GM18870 (cell line): Measurements from ENCODE around the gene NFIC.
"Not testable (repeated sequence)": the region's sequence is repeated elsewhere in the genome, so short reads cannot be mapped to it uniquely, and the experiment has no call there.

Experiments used
- ATAC-seq: cut with Tn5 transposase; IDR thresholded peaks from one replicate; pipeline ENCODE4 v1.9.1; 2021; ENCODE audit warnings: moderate library complexity; ENCODE audit not compliant: unreplicated experiment

NFIC gene

GRCh38 chr19:3370728-3371591, 4.6 kb downstream of the NFIC start:
- ATAC-seq: no peak

- ATAC-seq: no peak
These were observed 6.0 kb downstream of the NFIC start for GRCh38 chr19:3372413-3372812.

DNA sequence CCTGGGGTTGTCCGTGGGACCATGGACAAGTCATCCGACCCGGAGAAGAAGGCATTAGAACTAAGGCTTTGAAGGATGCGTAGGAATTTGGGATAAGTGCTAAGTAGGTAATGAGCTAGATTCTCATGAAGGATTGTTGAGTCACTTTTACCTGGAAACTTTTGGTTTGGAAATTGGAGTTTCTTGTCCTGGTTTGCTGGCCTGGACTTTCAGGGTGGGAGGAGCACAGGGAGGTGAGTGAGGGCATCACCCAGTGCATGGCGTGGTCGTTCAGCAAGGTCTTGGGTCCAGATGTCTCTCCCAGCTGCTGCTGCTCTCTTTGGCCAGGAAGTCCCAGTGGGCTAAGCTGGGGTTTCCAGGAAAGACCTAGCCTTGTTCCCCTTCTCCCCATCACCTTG, 7.6 kb downstream of the NFIC start:
- ATAC-seq: no peak

GRCh38 chr19:3374369-3375112, 8.2 kb downstream of the NFIC start:
- no peak for ATAC-seq

DNA sequence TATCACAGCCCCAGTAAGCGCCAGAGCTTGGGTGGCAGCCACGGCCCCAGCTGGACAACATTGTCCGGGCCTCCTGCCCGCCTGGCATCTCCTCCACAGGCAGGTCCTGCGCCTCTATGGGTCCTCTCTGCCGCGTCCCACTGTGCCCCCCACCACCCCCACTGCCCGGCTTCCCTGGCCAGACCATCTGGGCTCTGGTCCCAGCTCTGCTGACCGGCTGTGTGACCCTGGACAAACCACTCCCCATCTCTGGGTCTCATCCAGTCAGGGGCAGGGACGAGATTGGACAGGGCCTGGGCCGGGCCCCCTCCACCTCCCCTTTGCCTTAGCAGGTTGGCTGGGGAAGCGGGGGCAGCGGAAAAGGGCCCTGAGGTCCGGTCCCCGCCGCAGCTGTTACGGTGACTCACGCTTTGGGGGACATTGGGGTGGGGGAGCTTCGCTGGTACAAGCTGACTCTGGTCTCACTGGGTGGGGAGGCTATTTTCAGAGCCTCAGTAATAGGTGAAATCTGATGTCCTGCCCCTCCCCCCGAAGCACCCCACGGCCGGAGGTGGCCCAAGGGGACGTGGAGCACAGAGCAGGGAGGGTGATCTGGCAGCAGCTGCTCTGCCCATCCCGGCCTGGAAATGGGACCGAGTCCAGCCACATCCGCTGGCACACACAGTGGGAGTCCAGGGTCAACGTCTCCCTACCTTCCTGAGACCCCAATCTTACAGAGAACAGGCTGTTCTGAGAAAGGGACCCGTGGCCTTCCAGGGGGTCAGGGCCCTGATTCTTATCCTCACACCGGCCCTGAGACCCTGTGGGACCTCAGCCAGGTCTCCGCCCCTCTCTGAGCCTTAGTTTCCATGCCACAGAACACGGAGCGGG, 9.1 kb downstream of the NFIC start:
- no peak for ATAC-seq

DNA sequence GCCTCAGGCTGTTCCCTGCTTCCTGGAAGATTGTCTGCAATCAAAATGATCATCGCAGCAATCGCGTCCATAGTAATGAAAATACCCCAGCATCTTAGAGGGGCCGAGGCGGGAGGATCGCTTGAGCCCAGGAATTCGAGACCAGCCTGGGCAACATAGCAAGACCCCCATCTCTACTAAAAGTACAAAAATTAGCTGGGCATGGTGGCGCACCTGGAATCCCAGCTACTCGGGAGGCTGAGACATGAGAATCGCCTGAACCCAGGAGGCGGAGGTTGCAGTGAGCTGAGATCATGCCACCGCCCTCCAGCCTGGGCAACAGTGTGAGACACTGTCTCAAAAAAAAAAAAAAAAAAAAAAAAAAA, 9.7 kb downstream of the NFIC start:
- not testable (repeated sequence) for ATAC-seq

DNA sequence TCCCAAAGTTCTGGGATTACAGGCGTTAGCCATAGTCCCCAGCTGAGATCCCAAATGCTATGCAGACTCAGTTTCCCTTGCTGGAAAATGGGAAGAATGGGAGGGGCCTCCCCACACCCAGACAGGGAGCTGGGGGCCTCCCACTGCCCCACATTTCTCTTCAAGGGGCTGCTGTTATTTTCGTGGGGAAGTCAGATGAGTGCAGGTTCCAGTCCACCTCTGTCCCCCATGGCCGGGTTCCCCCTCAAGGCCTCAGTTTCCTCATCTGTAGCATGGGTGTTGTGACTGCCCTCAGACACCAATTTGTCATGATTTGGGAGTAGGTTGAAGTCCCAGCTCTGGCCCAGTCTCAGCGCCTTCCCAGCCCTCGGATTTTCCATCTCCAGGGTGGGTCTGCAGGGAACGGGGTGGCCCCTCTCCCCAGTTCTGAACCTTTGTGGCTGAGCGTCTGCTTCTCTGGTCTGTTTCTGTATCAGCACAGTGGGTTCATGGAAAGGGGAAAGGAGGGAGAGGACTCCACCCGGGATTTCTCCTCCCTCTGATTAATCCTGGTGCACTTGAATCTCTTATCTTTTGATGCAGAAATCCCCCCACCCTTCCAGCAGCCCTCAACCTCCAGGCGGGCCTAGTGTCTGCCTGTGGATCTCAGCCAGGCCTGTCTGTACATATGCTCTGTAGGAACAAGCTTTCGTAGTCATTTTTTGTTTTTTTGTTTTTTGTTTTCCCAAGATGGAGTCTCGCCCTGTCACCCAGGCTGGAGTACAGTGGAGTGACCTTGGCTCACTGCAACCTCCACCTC, 12.2 kb downstream of the NFIC start:
- no peak for ATAC-seq

DNA sequence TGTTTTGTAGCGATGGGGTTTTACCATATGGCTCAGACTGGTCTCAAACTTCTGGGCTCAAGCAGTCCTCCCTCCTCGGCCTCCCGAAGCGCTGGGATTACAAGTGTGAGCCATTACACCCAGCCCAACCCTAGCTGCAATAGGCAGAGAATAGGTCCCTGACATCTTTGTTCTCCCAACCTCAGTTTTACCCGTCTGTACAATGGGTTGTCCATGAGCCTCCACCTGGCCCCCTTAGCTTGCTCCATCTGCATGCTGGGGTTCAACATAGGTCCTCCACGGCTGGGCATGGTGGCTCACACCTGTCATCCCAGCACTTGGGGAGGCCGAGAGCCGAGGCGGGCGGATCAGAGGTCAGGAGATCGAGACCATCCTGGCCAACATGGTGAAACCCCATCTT, 14.4 kb downstream of the NFIC start:
- no peak for ATAC-seq

GRCh38 chr19:3381701-3382372, 15.5 kb downstream of the NFIC start:
- no peak for ATAC-seq

- ATAC-seq: no peak
These were observed 16.2 kb downstream of the NFIC start for GRCh38 chr19:3382460-3383100.

DNA sequence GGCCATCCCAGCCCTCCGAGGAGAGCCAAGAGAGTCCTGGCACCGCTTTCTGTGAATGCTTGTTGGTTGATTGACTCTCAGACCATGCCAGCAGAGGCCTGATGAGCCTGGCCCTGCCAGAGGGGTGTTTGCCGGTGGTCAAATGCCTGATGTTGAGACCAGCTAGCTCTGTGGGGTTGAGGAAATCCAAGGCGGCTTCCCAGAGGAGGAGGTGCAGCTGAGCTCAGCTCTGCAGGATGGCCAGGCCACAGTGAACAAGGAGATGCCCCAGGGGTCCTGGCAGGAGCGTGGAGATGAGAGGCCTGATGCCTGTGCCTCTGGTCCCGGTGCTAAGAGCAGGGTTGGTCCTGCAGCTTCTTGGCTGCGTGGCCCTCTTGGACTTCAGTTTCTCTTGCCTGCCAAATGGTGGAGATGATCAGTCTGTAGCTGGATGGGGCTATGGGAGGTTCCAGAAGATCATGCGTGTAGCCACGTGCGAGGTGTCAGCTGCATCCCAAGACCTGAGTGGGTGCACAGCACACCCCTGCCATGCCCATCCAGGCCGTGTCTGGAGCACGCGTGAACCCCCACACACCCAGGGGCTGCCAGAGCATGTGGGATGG, 16.8 kb downstream of the NFIC start:
- no peak for ATAC-seq

- ATAC-seq: no peak
These were observed 20.3 kb downstream of the NFIC start for GRCh38 chr19:3386447-3387234.

- ATAC-seq: no peak
These were observed 21.5 kb downstream of the NFIC start for GRCh38 chr19:3387645-3388589.

- no peak for ATAC-seq
These were observed 23.0 kb downstream of the NFIC start for GRCh38 chr19:3389446-3389778.

DNA sequence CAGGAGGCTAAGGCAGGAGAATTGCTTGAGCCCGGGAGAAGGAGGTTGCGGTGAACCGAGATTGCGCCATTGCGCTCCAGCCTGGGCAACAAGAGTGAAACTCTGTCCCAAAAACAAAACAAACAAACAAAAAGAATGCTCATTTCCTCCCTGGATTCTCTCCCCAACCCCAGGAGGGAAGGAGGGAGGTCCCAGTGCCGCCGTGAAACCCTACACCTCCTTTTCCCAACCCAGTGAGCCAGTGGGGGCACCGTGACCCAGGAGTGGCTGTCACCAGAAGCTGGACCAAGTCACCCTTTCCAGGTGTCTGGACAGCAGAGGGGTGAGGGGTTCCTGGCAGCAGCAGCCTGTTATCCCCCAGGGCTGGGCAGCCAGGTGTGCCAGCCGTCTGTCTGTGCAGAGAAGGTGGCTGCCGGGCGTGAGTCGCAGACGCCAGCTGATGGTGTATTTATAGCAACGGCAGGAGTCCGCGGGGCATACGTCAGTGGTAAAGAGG, 23.5 kb downstream of the NFIC start:
- no peak for ATAC-seq

DNA sequence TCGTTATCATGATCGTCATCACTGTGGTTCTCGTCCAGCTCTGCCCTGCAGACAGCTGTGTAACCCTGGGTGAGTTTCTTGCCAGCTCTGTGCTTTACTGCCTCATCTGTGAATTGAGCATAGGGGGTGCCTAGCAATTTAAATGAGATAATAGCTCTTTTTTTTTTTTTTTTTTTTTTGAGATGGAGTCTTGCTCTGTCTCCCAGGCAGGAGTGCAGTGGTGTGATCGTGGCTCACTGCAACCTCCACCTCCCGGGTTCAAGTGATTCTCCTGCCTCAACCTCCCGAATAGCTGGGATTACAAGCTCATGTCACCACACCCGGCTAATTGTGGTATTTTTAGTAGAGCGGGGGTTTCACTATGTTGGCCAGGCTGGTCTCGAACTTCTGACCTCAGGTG, 25.5 kb downstream of the NFIC start:
- not testable (repeated sequence) for ATAC-seq

GRCh38 chr19:3392480-3392879, 26.1 kb downstream of the NFIC start:
- no peak for ATAC-seq
